AG04449 (cell line): ENCODE data around the gene TRIML2.

Experiments used
- CTCF ChIA-PET: fragments of 350-600 bp; formaldehyde crosslinking; extraction: SDS; loops from one replicate; lab custom pipeline; 2021; ENCODE audit warnings: antibody characterized with exemption; lab: Yijun Ruan, JAX
- POLR2A ChIA-PET: fragments of 400-600, 350-600 bp; formaldehyde crosslinking; extraction: SDS; loops from one replicate; lab custom pipeline; 2020; ENCODE audit warnings: antibody characterized with exemption, inconsistent platforms; lab: Yijun Ruan, JAX
- DNase-seq: peaks from one replicate; pipeline ENCODE4 v3.0.0-alpha.2; 2010; ENCODE audit warnings: low read depth, low spot score
- H3K4me3 ChIP-seq: 2 replicates; pipeline ENCODE4 v1.5.1; 2011; ENCODE audit warnings: low read depth, mild to moderate bottlenecking, control low read depth, low read length
- TF ChIP-seq, protein P1 (sequence below): IDR thresholded peaks from one replicate; pipeline ENCODE4 v1.5.1; 2011; ENCODE audit warnings: mild to moderate bottlenecking, moderate library complexity, low read length, control low read depth, inconsistent platforms; ENCODE audit not compliant: insufficient read depth; ENCODE audit errors: missing control alignments

TRIML2 gene

DNA sequence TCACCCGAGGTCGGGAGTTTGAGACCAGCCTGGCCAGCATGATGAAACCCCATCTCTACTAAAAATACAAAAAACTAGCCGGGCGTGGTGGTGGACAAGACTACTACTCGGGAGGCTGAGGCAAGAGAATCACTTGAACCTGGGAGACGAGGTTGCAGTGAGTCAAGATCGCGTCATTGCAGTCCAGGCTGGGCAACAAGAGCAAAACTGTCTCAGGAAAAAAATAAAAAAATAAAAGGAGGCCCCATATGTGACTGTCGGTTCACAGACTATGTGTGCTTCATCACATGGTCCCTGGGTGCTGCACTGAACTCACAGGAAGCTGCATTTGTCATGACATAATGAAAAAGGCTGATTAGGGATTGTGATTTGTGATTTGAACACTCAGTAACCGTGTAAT is 36.2 kb upstream of the TRIML2 start:
- TF ChIP-seq, protein P1, sequence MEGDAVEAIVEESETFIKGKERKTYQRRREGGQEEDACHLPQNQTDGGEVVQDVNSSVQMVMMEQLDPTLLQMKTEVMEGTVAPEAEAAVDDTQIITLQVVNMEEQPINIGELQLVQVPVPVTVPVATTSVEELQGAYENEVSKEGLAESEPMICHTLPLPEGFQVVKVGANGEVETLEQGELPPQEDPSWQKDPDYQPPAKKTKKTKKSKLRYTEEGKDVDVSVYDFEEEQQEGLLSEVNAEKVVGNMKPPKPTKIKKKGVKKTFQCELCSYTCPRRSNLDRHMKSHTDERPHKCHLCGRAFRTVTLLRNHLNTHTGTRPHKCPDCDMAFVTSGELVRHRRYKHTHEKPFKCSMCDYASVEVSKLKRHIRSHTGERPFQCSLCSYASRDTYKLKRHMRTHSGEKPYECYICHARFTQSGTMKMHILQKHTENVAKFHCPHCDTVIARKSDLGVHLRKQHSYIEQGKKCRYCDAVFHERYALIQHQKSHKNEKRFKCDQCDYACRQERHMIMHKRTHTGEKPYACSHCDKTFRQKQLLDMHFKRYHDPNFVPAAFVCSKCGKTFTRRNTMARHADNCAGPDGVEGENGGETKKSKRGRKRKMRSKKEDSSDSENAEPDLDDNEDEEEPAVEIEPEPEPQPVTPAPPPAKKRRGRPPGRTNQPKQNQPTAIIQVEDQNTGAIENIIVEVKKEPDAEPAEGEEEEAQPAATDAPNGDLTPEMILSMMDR = no peak
- no peak overlapping the region for H3K4me3 ChIP-seq
- DNase-seq = no peak
- POLR2A ChIA-PET = no interaction called here
- CTCF ChIA-PET = no interaction called here

DNA sequence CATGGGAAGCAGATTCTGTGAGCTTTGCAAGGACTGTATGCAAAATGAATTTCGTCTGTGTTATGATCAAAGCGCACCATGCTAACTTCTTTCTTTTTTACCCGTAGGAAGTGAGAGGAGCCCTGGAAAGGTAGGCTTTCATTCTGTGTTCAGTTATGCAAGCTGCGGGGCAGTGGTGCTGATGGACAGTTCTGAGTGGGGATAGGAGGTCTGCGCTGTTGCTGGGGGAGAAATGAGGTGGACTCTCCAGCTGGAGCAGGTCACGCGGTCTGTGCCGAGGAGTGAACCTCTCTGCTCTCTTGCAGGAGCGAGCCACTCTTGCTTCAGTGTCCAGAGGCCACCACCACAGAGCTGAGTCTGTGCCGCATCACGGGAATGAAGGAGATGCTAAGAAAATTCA is 34.3 kb upstream of the TRIML2 start:
- ChIA-PET CTCF (no interaction called here), POLR2A (no interaction called here)
- no peak for DNase-seq
- H3K4me3 ChIP-seq = no peak overlapping the region
- TF ChIP-seq, protein P1 = no peak

DNA sequence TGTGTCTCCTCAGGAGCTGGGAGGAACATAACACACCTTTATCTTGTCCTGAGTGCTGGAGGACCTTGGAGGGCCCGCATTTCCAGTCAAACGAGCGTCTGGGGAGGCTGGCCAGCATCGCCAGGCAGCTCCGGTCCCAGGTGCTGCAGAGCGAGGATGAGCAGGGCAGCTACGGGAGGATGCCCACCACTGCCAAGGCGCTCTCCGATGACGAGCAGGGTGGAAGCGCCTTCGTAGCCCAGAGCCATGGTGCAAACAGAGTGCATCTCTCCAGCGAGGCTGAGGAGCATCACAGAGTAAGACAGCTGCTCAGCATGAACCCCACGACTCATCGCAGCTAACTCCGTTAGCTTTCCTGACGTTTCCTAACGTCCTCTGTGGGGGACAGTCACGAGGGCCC is 30.3 kb upstream of the TRIML2 start:
- TF ChIP-seq, protein P1 = no peak
- ChIA-PET CTCF (no interaction called here), POLR2A (no interaction called here)
- H3K4me3 ChIP-seq = no peak overlapping the region
- no peak for DNase-seq

DNA sequence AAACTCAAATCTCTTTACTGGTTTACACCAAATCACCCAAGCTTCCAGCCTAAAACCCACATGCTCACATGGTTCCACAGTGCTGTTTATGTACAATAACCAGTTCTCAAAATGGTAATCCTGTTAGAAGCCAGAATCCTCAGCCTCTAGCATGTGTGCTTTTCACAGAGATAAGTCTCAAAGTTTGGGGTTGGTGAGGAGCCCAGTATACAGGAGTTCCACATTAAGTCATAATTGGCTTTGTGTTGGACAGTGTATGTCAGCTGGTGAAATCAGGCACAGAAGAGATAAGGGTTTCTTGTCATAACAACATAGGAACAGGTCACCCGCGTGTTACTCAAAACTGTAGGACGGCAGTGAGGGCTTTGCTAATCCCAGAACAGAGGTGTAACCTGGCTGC is 29.7 kb upstream of the TRIML2 start, which contains the start of gene TRIML1:
Gene TRIML1, plus strand, starts transcription at position 301 of the 400 bp plus-strand sequence. CDS start 118 bp downstream, outside the sequence.
- H3K4me3 ChIP-seq = no peak within 1 kb of the TSS
- POLR2A ChIA-PET = no interaction called here
- CTCF ChIA-PET = no interaction called here
- TF ChIP-seq, protein P1 = no peak
- no peak for DNase-seq

DNA sequence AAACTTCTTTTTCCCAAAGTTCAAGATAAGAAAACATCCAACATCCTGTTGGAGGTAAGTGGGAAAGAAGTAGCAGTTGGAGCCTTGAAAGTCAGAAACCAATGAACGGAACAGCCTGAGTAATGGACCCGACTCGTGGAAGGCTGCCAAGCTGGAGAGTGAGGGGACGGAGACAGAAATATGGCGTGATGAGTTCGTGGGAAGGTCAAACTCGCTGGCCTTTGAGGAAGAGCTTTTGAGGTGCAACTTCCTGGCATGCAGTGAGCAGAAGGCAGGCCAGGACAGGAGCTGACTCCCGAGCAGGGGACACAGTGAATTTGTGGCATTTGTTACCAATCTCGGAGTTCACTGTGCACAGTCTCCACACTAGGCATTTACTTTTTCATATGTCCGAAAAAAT is 28.8 kb upstream of the TRIML2 start:
- TF ChIP-seq, protein P1 = no peak
- POLR2A ChIA-PET = no interaction called here
- CTCF ChIA-PET = interaction anchor here (0.6 kb wide), 1 partner anchor 16 kb away, joined by 3 read pairs; no protein-coding TSS in a partner anchor
- H3K4me3 ChIP-seq = no peak overlapping the region
- no peak for DNase-seq

DNA sequence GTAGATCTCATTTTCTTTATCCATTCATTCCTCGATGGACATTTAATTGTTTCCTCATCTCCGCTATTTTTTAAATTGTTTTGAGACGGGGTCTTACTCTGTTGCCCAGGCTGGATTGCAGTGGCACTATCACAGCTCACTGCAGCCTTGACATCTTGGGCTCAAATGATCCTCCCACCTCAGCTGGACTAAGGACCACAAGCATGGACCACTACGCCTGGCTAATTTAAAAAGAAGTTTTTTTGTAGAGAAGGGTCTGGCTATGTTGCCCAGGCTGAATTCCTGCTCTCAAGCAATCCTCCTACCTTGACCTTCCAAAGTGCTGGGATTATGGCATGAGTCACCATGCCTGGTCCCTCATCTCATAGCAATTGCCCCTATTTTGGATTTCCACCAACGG is 22.8 kb upstream of the TRIML2 start:
- POLR2A ChIA-PET = no interaction called here
- TF ChIP-seq, protein P1 = no peak
- no peak overlapping the region for H3K4me3 ChIP-seq
- CTCF ChIA-PET = no interaction called here
- DNase-seq = no peak
